GM12878 (cell line): ENCODE results near the gene MIR17HG.

Experiments used
- BHLHE40 ChIP-seq, 2 experiments: fragments of 450-650 bp in 1 of 2; IDR thresholded peaks; 2 replicates each; pipeline ENCODE4 v1.6.1; 2011 to 2017; ENCODE audit warnings: low read depth in 2 of 2, borderline replicate concordance in 1 of 2, improper control_type of control experiment in 1 of 2, low read length in 1 of 2, mild to moderate bottlenecking in 1 of 2
- CHD4 ChIP-seq: fragments of 200-600 bp; sonication (generic); IDR thresholded peaks from 2 replicates; pipeline ENCODE4 v1.6.1; 2016; ENCODE audit warnings: mild to moderate bottlenecking
- ETV6 ChIP-seq, 2 experiments: fragments of 450-650 bp in 1 of 2; IDR thresholded peaks in 1 of 2; conservative IDR thresholded peaks in 1 of 2; 2 replicates each; pipeline ENCODE4 v1.6.1; 2014; ENCODE audit warnings: antibody characterized with exemption in 1 of 2, borderline replicate concordance in 1 of 2, low read depth in 1 of 2, mild to moderate bottlenecking in 1 of 2, moderate library complexity in 1 of 2
- IRF4 ChIP-seq: IDR thresholded peaks from 2 replicates; pipeline ENCODE4 v1.6.1; 2011; ENCODE audit warnings: low read depth, low read length
- KDM1A ChIP-seq: fragments of 200-600 bp; sonication (generic); IDR thresholded peaks from 2 replicates; pipeline ENCODE4 v1.6.1; 2016; ENCODE audit warnings: borderline replicate concordance
- RCOR1 ChIP-seq: conservative IDR thresholded peaks from 2 replicates; pipeline ENCODE4 v1.6.1; 2012; ENCODE audit warnings: low read depth, low read length, improper control_type of control experiment
- TAF1 ChIP-seq: IDR thresholded peaks from 2 replicates; pipeline ENCODE4 v1.6.1; 2011; ENCODE audit warnings: mild to moderate bottlenecking, low read depth, low read length, borderline replicate concordance
- YY1 ChIP-seq: IDR thresholded peaks from 2 replicates; pipeline ENCODE4 v1.6.1; 2011; ENCODE audit warnings: low read depth, mild to moderate bottlenecking, low read length
- TF ChIP-seq, protein P1 (sequence below), 3 experiments: IDR thresholded peaks in 2 of 3; conservative IDR thresholded peaks in 1 of 3; 2 replicates each; pipeline ENCODE4 v1.5.1; 2011; ENCODE audit warnings: low read depth in 3 of 3, low read length in 3 of 3, mild to moderate bottlenecking in 3 of 3, control low read depth in 2 of 3, moderate library complexity in 2 of 3, inconsistent platforms in 1 of 3, mixed read lengths in 1 of 3; ENCODE audit not compliant: control insufficient read depth in 2 of 3, insufficient read depth in 1 of 3; ENCODE audit errors: extremely low read depth in 1 of 3
- TF ChIP-seq, protein P2 (sequence below): IDR thresholded peaks from 2 replicates; pipeline ENCODE4 v1.6.1; 2012; ENCODE audit warnings: mild to moderate bottlenecking, low read depth, low read length
- TF ChIP-seq, protein P3 (sequence below): fragments of 450-650 bp; conservative IDR thresholded peaks from 2 replicates; pipeline ENCODE4 v1.6.1; 2017; ENCODE audit warnings: mild to moderate bottlenecking, moderate library complexity

DNA sequence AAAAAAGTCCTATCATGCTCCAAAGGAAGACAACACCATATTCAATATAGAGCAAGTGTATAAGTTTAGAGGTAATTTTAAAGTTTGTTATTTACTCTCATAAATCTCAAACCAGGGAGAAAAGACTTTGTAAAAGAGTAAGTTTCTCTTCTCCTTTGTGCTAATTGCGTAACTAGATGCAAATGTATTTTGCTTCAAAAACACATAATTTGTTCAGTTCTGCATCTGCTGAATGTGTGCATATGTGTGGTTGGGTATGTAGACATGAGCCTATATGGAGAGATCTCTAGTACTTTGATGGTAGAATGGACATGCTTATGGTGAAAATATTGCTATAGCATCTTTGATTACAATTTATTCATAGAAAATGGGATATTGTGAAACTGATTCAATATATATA is 17.8 kb upstream of the MIR17HG start:
- TF ChIP-seq, protein P1, sequence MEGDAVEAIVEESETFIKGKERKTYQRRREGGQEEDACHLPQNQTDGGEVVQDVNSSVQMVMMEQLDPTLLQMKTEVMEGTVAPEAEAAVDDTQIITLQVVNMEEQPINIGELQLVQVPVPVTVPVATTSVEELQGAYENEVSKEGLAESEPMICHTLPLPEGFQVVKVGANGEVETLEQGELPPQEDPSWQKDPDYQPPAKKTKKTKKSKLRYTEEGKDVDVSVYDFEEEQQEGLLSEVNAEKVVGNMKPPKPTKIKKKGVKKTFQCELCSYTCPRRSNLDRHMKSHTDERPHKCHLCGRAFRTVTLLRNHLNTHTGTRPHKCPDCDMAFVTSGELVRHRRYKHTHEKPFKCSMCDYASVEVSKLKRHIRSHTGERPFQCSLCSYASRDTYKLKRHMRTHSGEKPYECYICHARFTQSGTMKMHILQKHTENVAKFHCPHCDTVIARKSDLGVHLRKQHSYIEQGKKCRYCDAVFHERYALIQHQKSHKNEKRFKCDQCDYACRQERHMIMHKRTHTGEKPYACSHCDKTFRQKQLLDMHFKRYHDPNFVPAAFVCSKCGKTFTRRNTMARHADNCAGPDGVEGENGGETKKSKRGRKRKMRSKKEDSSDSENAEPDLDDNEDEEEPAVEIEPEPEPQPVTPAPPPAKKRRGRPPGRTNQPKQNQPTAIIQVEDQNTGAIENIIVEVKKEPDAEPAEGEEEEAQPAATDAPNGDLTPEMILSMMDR (IDR thresholded peaks at IDR 0.05 in 2 of 3, conservative IDR thresholded peaks at IDR 0.05 in 1 of 3; ENCODE audit: control insufficient read depth in 2 of 3, extremely low read depth in 1 of 3, insufficient read depth in 1 of 3, low read depth in 3 of 3, low read length in 3 of 3), result no peak
- TF ChIP-seq, protein P2, sequence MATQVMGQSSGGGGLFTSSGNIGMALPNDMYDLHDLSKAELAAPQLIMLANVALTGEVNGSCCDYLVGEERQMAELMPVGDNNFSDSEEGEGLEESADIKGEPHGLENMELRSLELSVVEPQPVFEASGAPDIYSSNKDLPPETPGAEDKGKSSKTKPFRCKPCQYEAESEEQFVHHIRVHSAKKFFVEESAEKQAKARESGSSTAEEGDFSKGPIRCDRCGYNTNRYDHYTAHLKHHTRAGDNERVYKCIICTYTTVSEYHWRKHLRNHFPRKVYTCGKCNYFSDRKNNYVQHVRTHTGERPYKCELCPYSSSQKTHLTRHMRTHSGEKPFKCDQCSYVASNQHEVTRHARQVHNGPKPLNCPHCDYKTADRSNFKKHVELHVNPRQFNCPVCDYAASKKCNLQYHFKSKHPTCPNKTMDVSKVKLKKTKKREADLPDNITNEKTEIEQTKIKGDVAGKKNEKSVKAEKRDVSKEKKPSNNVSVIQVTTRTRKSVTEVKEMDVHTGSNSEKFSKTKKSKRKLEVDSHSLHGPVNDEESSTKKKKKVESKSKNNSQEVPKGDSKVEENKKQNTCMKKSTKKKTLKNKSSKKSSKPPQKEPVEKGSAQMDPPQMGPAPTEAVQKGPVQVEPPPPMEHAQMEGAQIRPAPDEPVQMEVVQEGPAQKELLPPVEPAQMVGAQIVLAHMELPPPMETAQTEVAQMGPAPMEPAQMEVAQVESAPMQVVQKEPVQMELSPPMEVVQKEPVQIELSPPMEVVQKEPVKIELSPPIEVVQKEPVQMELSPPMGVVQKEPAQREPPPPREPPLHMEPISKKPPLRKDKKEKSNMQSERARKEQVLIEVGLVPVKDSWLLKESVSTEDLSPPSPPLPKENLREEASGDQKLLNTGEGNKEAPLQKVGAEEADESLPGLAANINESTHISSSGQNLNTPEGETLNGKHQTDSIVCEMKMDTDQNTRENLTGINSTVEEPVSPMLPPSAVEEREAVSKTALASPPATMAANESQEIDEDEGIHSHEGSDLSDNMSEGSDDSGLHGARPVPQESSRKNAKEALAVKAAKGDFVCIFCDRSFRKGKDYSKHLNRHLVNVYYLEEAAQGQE, result no peak
- no peak for TF ChIP-seq RCOR1
- no peak for TF ChIP-seq YY1
- TF ChIP-seq, protein P3, sequence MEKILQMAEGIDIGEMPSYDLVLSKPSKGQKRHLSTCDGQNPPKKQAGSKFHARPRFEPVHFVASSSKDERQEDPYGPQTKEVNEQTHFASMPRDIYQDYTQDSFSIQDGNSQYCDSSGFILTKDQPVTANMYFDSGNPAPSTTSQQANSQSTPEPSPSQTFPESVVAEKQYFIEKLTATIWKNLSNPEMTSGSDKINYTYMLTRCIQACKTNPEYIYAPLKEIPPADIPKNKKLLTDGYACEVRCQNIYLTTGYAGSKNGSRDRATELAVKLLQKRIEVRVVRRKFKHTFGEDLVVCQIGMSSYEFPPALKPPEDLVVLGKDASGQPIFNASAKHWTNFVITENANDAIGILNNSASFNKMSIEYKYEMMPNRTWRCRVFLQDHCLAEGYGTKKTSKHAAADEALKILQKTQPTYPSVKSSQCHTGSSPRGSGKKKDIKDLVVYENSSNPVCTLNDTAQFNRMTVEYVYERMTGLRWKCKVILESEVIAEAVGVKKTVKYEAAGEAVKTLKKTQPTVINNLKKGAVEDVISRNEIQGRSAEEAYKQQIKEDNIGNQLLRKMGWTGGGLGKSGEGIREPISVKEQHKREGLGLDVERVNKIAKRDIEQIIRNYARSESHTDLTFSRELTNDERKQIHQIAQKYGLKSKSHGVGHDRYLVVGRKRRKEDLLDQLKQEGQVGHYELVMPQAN, result no peak
- TF ChIP-seq TAF1, result no peak
- no peak for TF ChIP-seq ETV6 (conservative IDR thresholded peaks at IDR 0.05 in 1 of 2, IDR thresholded peaks at IDR 0.05 in 1 of 2; ENCODE audit: borderline replicate concordance in 1 of 2, low read depth in 1 of 2)
- no peak for TF ChIP-seq BHLHE40 (IDR thresholded peaks at IDR 0.05; ENCODE audit: borderline replicate concordance in 1 of 2, low read depth in 2 of 2, low read length in 1 of 2)
- no peak for TF ChIP-seq IRF4
- no peak for TF ChIP-seq CHD4
- TF ChIP-seq KDM1A, result no peak
